Measurements from ENCODE around the gene DPM2. TPM values are rescaled to one million over a fixed set of nuclear protein-coding genes. Genes with fewer than 3 reads are reported as not detected.

The DPM2 gene
- total RNA-seq, 1 experiment from 2014 or later, result 41.5 TPM

- POLR2A ChIA-PET, result interaction anchor here (0.6 to 11.1 kb wide), 2 partner anchors 11 to 15 kb away, joined by 5 to 86 read pairs; partner anchors contain the start of gene EEIG1
- Mint-ChIP-seq H3K27me3 (ENCODE audit: insufficient read depth, unreplicated experiment) (no peaks in the 10 kb centered on the region), H3K27ac (ENCODE audit: low read depth, unreplicated experiment) (peak overlapping the region; percentile 57), H3K4me3 (ENCODE audit: unreplicated experiment) (no peak overlapping the region), H3K36me3 (ENCODE audit: insufficient read depth, unreplicated experiment) (peaks cover 12% of the 10 kb centered on the region), H3K4me1 (ENCODE audit: insufficient read depth, unreplicated experiment) (peaks cover 46% of the 10 kb centered on the region), H3K9me3 (ENCODE audit: unreplicated experiment) (no peaks in the 10 kb centered on the region)
- no TSS peak for BruUV-seq (replicated peaks)
- no peak for DNase-seq (ENCODE audit: unreplicated experiment)
- intact Hi-C loops (cut with micrococcal nuclease), result no loop called here
- CTCF ChIA-PET, result interaction anchor here (0.5 to 5.1 kb wide), 6 partner anchors 9 to 162 kb away, joined by 3 to 26 read pairs (median 4); no protein-coding TSS in a partner anchor
- TF ChIP-seq, protein P1, sequence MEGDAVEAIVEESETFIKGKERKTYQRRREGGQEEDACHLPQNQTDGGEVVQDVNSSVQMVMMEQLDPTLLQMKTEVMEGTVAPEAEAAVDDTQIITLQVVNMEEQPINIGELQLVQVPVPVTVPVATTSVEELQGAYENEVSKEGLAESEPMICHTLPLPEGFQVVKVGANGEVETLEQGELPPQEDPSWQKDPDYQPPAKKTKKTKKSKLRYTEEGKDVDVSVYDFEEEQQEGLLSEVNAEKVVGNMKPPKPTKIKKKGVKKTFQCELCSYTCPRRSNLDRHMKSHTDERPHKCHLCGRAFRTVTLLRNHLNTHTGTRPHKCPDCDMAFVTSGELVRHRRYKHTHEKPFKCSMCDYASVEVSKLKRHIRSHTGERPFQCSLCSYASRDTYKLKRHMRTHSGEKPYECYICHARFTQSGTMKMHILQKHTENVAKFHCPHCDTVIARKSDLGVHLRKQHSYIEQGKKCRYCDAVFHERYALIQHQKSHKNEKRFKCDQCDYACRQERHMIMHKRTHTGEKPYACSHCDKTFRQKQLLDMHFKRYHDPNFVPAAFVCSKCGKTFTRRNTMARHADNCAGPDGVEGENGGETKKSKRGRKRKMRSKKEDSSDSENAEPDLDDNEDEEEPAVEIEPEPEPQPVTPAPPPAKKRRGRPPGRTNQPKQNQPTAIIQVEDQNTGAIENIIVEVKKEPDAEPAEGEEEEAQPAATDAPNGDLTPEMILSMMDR (IDR thresholded peaks at IDR 0.05; ENCODE audit: unreplicated experiment), result no peak
Measured at GRCh38 chr9:127963359-127964064, 25.9 kb upstream of the DPM2 start.

GRCh38 chr9:127963041-127963358, 25.3 kb upstream of the DPM2 start:
- DNase-seq (ENCODE audit: unreplicated experiment), result no peak
- H3K4me1 Mint-ChIP-seq (ENCODE audit: insufficient read depth, unreplicated experiment), result peaks cover 41% of the 10 kb centered on the region
- H3K27me3 Mint-ChIP-seq (ENCODE audit: insufficient read depth, unreplicated experiment), result no peaks in the 10 kb centered on the region
- H3K36me3 Mint-ChIP-seq (ENCODE audit: insufficient read depth, unreplicated experiment), result peaks cover 12% of the 10 kb centered on the region
- intact Hi-C loops (cut with micrococcal nuclease), result no loop called here
- no peak overlapping the region for H3K4me3 Mint-ChIP-seq (ENCODE audit: unreplicated experiment)
- TF ChIP-seq, protein P1 (IDR thresholded peaks at IDR 0.05; ENCODE audit: unreplicated experiment), result no peak
- BruUV-seq (replicated peaks), result no TSS peak
- ChIA-PET CTCF (interaction anchor here (0.6 to 2.6 kb wide), 5 partner anchors 8 to 64 kb away, joined by 3 to 7 read pairs (median 3); no protein-coding TSS in a partner anchor), POLR2A (interaction anchor here (11.1 kb wide), 1 partner anchor 16 kb away, joined by 86 read pairs; the partner anchor contains the start of gene EEIG1)
- no peaks in the 10 kb centered on the region for H3K9me3 Mint-ChIP-seq (ENCODE audit: unreplicated experiment)
- no peak overlapping the region for H3K27ac Mint-ChIP-seq (ENCODE audit: low read depth, unreplicated experiment)

- ChIA-PET CTCF (interaction anchor here (0.6 to 2.4 kb wide), 3 partner anchors 13 to 76 kb away, joined by 3 to 7 read pairs (median 4); no protein-coding TSS in a partner anchor), POLR2A (interaction anchor here (0.7 to 11.1 kb wide), 3 partner anchors 16 to 136 kb away, joined by 3 to 86 read pairs (median 3); partner anchors contain the start of gene EEIG1)
- no peaks in the 10 kb centered on the region for H3K9me3 Mint-ChIP-seq (ENCODE audit: unreplicated experiment)
- no peak overlapping the region for H3K4me3 Mint-ChIP-seq (ENCODE audit: unreplicated experiment)
- H3K27me3 Mint-ChIP-seq (ENCODE audit: insufficient read depth, unreplicated experiment), result no peaks in the 10 kb centered on the region
- no TSS peak for BruUV-seq (replicated peaks)
- peaks cover 36% of the 10 kb centered on the region for H3K4me1 Mint-ChIP-seq (ENCODE audit: insufficient read depth, unreplicated experiment)
- peak overlapping the region; percentile 46 for H3K27ac Mint-ChIP-seq (ENCODE audit: low read depth, unreplicated experiment)
- peaks cover 12% of the 10 kb centered on the region for H3K36me3 Mint-ChIP-seq (ENCODE audit: insufficient read depth, unreplicated experiment)
- DNase-seq (ENCODE audit: unreplicated experiment), result no peak
- intact Hi-C loops (cut with micrococcal nuclease), result no loop called here
- TF ChIP-seq, protein P1 (IDR thresholded peaks at IDR 0.05; ENCODE audit: unreplicated experiment), result no peak
Measured at GRCh38 chr9:127962278-127962677, 24.6 kb upstream of the DPM2 start.

GRCh38 chr9:127961613-127962155, 24.0 kb upstream of the DPM2 start:
- TF ChIP-seq, protein P1 (IDR thresholded peaks at IDR 0.05; ENCODE audit: unreplicated experiment), result no peak
- no peaks in the 10 kb centered on the region for H3K27me3 Mint-ChIP-seq (ENCODE audit: insufficient read depth, unreplicated experiment)
- no peak for DNase-seq (ENCODE audit: unreplicated experiment)
- intact Hi-C loops (cut with micrococcal nuclease), result no loop called here
- ChIA-PET CTCF (interaction anchor here (0.7 to 2.4 kb wide), 4 partner anchors 10 to 73 kb away, joined by 3 to 7 read pairs (median 5); no protein-coding TSS in a partner anchor), POLR2A (interaction anchor here (11.1 kb wide), 1 partner anchor 17 kb away, joined by 86 read pairs; the partner anchor contains the start of gene EEIG1)
- H3K4me3 Mint-ChIP-seq (ENCODE audit: unreplicated experiment), result no peak overlapping the region
- H3K36me3 Mint-ChIP-seq (ENCODE audit: insufficient read depth, unreplicated experiment), result peaks cover 12% of the 10 kb centered on the region
- no TSS peak for BruUV-seq (replicated peaks)
- peak overlapping the region; percentile 83 for H3K27ac Mint-ChIP-seq (ENCODE audit: low read depth, unreplicated experiment)
- no peaks in the 10 kb centered on the region for H3K9me3 Mint-ChIP-seq (ENCODE audit: unreplicated experiment)
- H3K4me1 Mint-ChIP-seq (ENCODE audit: insufficient read depth, unreplicated experiment), result peaks cover 36% of the 10 kb centered on the region

Measured in MCF 10A (cell line).